NCI-H1105 treated with DMSO at 0.1 percent for 48 hours (cell line): ENCODE measurements around the gene ALDH4A1.
"Not testable (repeated sequence)": the region's sequence is repeated elsewhere in the genome, so short reads cannot be mapped to it uniquely, and the experiment has no call there.

Source experiments
- DNase-seq: peaks from one replicate; lab custom pipeline; 2025; lab: John Stamatoyannopoulos, UW

ALDH4A1 gene

DNA sequence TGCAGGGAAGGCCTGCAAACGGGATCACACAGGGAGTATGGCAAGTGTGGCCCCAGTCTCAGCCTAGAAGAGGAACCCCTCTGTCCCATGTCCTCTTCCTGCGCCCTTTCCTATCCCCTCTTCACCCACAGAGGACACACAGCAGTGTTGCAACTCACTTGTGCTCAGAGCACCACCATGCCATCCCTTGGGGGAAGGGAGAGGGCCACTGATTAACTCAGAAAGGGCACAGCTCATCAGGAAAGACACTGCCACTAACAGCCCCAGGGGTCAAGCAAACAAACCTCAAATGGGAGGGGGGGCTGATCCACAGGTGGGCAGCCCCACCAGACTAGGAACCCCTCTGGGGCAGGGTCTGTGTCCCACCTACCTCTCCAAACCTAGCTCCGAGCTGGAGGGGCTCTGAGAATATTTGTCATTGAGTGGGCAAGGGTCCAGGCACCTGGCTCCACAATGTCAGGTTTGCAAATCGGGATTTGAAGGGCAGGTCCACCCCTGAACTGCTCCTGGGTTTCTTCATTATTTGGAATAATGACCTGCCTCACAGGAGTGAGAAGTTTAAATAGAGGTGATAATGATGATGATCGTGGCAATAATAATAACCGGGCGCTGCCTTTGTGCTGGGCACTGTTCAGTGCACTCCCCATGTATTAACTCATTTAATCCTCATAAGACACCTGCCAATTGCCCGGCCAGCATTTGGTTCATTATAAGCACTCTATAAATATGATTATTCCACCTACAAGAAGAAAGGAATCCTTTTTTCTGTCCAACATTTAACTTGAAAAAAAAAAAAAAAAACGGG, 1.0 kb downstream of the ALDH4A1 start:
- no peak for DNase-seq

DNA sequence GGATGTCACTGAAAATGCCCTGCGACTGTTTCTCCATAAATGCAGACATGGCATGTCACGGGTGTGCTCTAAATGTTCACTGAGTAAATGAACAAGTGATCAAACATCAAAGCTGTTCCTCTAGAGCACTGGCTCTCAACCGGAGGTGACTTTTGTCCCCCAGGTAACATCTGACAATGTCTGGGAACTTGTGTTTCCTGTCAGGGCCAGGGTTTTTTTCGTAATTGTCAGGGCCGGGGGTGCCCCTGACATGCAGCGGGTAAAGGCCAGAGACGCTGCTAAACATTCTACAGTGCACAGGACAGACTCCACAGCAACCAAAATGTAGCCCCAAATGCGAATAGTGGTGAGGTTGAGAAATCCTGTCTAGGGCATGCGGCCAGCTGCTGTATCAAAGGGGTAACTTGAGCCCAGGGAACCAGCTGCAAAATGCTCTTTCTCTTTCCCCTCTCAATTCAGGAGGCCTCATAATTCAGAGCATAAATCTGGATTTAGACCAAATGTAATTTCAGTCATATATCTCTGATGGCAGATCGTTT, 2.0 kb downstream of the ALDH4A1 start:
- DNase-seq, result no peak

DNA sequence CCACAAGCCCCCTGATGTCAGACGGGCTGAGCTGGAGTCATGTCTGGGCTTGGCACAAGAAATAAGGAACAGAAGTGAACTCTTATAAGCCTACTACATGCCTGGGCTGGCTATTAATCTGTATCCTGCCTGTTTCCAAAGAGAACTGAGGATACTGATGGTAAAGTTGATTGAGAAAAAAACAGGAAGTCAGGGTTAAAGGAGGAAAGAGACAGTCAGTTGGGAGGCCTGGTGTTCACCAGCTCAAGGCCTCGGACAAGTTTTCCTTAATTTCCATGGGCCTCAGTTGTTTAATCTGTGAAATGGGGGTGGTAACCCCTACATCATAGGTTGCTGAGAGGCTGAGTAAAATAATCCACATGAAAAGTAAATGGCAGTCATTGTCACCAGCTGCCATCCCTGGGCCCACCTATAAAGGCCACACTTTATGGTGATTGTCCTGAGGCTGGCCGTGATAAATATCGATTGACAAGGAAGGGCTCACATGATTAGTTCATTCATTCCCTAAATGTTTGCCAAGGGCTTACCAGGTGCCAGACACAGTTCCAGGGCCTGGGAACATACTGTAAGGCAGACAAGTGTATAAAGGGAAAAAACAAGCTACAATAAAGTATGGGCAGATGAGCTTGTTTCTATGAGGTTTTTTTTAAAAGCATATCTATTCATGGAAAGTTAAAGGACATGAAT, 2.8 kb downstream of the ALDH4A1 start:
- no peak for DNase-seq

GRCh38 chr1:18898567-18898966, 3.8 kb downstream of the ALDH4A1 start:
- no peak for DNase-seq

DNA sequence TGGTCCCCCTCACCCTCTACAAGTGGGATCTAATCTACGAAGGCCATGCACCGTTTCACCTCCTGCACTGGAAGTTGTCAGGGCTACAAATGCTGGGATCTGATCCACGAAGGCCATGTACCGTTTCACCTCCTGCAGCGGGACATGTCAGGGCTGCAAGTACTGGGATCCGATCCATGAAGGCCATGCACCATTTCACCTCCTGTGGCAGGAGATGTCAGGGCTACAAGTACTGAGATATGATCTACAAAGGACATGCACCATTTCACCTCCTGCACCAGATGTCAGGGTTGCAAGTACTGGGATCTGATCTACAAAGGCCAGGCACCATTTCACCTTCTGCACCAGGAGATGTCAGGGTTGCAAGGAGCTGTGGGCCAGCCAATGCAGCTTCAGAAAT, 7.0 kb downstream of the ALDH4A1 start:
- DNase-seq, result no peak

- no peak for DNase-seq
These were observed 9.2 kb downstream of the ALDH4A1 start for GRCh38 chr1:18893120-18893519.

- DNase-seq, result not testable (repeated sequence)
These were observed 10.5 kb downstream of the ALDH4A1 start for GRCh38 chr1:18891858-18892257.

DNA sequence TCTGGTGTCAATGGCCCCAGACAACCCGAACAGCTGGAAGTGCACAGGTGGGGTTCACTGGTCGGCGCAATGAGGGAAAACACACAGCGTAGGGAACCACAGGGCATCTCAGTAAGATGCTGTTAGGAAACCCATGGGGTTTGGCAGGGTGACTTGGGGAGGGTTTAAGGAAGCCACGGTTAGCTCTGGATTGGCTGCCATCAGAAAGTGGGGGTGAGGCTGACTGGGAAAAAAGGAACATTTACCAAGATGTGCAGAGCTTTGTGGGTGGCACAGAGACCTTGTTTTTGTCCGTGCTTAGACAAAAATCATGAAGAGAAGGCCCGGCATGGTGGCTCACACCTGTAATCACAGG, 11.0 kb downstream of the ALDH4A1 start:
- no peak for DNase-seq

DNA sequence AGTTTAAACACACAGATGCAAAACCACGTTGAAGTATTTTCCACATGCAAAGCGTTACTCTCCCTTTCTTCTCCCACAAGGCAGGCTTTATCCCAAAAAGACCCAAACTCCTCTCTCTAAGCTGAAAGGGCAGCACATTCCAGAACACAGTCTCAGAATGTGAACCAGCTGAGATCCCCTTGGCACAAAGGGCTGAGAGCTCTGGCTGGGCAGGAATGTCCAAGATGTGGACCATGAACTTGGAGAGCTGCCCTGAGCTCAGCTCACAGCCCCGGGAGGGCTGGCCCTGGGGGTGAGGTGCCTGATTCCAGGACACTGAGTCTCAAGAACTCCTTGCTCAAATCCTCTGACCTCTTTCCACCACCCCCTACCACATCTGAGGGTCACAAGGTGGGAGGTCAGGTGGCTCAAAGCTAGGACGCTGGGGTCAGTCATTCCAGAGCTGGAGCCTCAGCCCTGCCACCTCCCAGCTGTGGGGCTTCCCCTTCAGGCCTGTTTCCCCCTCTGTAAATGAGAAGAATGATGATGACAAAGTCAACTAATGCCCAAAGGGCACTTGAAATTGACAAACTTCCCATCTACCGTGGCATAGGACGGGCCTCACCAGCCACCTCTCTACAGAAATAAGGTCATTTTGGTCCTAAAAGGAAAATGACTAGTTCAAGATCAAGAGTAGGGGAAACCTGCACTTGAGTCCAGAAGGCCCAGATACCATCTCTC, 11.5 kb downstream of the ALDH4A1 start:
- no peak for DNase-seq

DNA sequence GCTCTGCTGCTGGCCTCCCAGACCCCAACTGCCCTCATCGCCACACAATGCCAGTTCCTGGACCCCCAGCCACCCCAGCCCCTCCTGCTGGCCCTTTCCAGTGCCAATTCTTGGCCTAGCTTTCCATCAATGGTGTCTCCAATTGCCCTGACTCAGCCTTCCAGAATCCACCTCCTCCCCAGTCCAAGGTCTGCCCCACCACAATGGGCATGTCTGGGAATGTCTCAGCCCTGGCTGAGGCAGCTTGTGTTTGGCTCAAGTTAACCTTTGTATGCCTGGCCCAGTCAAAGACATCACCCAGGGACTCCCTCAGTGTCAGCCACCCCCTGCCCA, 16.4 kb downstream of the ALDH4A1 start:
- DNase-seq, result no peak

- DNase-seq, result no peak
These were observed 16.9 kb downstream of the ALDH4A1 start for GRCh38 chr1:18885311-18886002.

GRCh38 chr1:18884727-18885126, 17.6 kb downstream of the ALDH4A1 start:
- no peak for DNase-seq

- no peak for DNase-seq
These were observed 18.0 kb downstream of the ALDH4A1 start for GRCh38 chr1:18884419-18884717.

GRCh38 chr1:18883636-18884418, 18.5 kb downstream of the ALDH4A1 start:
- peak; percentile 41 for DNase-seq

GRCh38 chr1:18883079-18883478, 19.3 kb downstream of the ALDH4A1 start:
- no peak for DNase-seq

GRCh38 chr1:18882486-18882885, 19.9 kb downstream of the ALDH4A1 start:
- DNase-seq, result no peak

- no peak for DNase-seq
These were observed 20.5 kb downstream of the ALDH4A1 start for GRCh38 chr1:18881642-18882431.

DNA sequence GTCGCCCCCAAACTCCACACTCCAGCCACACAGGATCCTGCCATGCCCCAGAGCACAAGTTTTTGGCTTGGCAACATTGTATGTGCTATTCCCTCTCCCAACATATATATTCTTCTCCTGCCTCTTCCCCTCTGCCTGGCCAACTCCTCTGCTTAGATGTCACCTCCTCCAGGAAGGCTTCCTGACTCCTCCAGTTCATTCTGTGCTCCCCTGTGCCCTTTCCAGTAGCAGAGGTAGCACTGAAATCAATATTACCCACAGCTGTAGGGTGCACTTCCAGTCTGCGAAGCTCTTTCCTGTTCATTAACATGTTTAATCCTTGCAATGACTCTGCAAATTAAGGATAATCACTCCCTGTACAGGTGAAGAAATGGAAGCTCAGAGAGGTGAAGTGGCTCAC, 21.2 kb downstream of the ALDH4A1 start:
- DNase-seq, result no peak

DNA sequence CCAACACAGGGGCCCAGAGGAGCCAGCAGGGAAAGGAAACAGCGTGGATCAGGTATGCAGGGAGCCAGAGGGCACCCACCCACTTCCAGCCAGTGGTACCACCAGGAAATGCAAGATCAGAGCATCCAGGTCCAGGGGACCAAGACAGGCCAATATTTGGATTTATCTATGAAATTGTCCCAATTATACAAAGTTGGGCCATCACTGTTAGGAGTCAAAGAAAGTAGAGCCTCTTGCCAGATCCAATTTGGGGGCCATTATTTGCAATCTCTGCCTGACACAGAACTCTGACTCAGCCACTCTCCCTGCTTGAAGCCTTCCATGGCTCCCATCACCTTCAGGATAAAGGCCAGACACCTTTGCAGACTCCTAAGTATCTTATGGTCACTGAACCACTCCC, 21.8 kb downstream of the ALDH4A1 start:
- no peak for DNase-seq

DNA sequence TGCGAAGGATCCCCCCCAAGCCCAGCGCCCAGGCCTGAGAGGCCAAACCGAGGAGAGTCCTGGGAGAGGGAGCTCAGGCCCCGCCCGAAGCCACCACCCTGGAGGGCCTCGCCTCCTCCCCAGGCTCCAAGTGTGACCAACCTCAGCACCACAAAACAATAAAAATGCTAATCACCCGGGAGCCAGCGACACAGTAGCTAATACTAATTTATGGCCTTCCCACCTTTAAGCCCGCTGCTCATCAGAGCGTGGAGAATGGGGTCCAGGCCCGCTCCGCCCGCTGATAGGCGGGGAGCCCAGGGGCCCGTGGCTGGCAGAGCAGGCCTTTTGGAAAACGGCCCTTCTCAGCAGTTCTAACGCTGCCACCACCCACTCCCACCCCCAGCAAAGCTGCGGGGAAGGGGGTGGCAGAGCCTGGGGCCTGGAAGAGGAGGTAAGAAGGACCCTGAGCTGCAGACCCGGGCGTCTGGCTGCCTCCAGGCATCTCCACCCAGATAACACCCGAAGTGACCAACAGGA, 22.5 kb downstream of the ALDH4A1 start:
- peak; percentile 54 for DNase-seq
